ENCODE results near the gene ATF4.

Gene ATF4

GRCh38 chr22:39562839-39563489, 42.6 kb downstream of the ATF4 start:
- no peak for DNase-seq

GRCh38 chr22:39563571-39564428, 43.4 kb downstream of the ATF4 start:
- DNase-seq = no peak

GRCh38 chr22:39565414-39565944, 45.1 kb downstream of the ATF4 start:
- no peak for DNase-seq

- DNase-seq = no peak
Measured at GRCh38 chr22:39567135-39567946, 47.0 kb downstream of the ATF4 start.

GRCh38 chr22:39568278-39568981, 48.1 kb downstream of the ATF4 start:
- DNase-seq = no peak

- DNase-seq = no peak
Measured at GRCh38 chr22:39569066-39569465, 48.7 kb downstream of the ATF4 start.

- no peak for DNase-seq
Measured at GRCh38 chr22:39570226-39570625, 49.9 kb downstream of the ATF4 start.

- no peak for DNase-seq
Measured at GRCh38 chr22:39570665-39571064, 50.3 kb downstream of the ATF4 start, which contains the start of gene CACNA1I. Gene CACNA1I (plus strand): TSS chr22:39570753. CDS start chr22:39570753, 0 bp downstream.

- DNase-seq = no peak
Measured at GRCh38 chr22:39571538-39571937, 51.2 kb downstream of the ATF4 start.
